RWPE2 (cell line): ENCODE measurements around the gene GOLGA5.
A peak's percentile ranks its signal among the peaks of the same experiment; 100 is the strongest.

Experiments
- ATAC-seq: fragments of 200-7000 bp; cut with Tn5 transposase; 3 replicates; pipeline ENCODE4 v1.9.1; 2021; ENCODE audit warnings: low read depth
- DNase-seq: peaks from one replicate; pipeline ENCODE4 v3.0.0-alpha.2; 2020; ENCODE audit warnings: low spot score
- H3K27ac ChIP-seq: fragments of 450-650 bp; 2 replicates; pipeline ENCODE4 v1.5.1; 2017; ENCODE audit warnings: mild to moderate bottlenecking; ENCODE audit not compliant: poor library complexity, severe bottlenecking
- H3K27me3 ChIP-seq: fragments of 250-450 bp; sonication (Bioruptor Pico); 2 replicates; pipeline ENCODE4 v1.5.1; 2021; ENCODE audit warnings: mild to moderate bottlenecking, moderate library complexity; ENCODE audit not compliant: insufficient read depth, poor library complexity, severe bottlenecking
- H3K36me3 ChIP-seq: fragments of 250-450 bp; sonication (Bioruptor Pico); 2 replicates; pipeline ENCODE4 v1.5.1; 2020; ENCODE audit warnings: low read depth, mild to moderate bottlenecking, moderate library complexity
- H3K4me1 ChIP-seq: fragments of 250-450 bp; sonication (Bioruptor Pico); 2 replicates; pipeline ENCODE4 v1.5.1; 2021; ENCODE audit warnings: mild to moderate bottlenecking, moderate library complexity; ENCODE audit not compliant: insufficient read depth, poor library complexity, severe bottlenecking
- H3K4me3 ChIP-seq: fragments of 250-450 bp; sonication (Bioruptor Pico); 2 replicates; pipeline ENCODE4 v1.5.1; 2021; ENCODE audit warnings: mild to moderate bottlenecking, moderate library complexity; ENCODE audit not compliant: severe bottlenecking
- H3K9me3 ChIP-seq: fragments of 250-450 bp; sonication (Bioruptor Pico); 2 replicates; pipeline ENCODE4 v1.5.1; 2021; ENCODE audit warnings: mild to moderate bottlenecking, moderate library complexity; ENCODE audit not compliant: severe bottlenecking
- TF ChIP-seq, protein P1 (sequence below): fragments of 450-650 bp; IDR thresholded peaks from one replicate; pipeline ENCODE4 v1.5.1; 2017; ENCODE audit warnings: mild to moderate bottlenecking, moderate library complexity; ENCODE audit not compliant: poor library complexity, severe bottlenecking

The GOLGA5 gene

DNA sequence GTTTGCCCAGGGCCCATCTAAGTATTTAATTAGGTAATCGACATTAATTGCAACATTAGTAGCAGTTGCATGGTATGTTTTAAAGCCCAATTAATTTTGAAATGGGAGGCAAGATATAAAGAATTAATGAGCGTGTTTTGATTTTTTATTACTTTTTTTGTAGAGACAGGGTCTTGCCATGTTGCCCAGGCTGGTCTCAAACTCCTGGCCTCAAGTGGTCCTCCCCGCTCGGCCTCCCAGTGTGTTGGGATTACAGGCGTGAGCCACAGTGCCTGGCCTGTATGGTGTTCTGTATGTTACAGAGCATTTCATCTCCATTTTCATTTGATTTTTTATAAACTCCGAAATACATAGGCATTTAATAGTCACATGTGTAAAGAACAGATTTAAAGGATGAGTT lies 856 bp downstream of the GOLGA5 start:
- Histone ChIP-seq H3K4me3 (peak overlapping the region; percentile 64), H3K36me3 (peaks cover 24% of the 10 kb centered on the region), H3K4me1 (peaks cover 15% of the 10 kb centered on the region), H3K27me3 (no peaks in the 10 kb centered on the region), H3K9me3 (no peaks in the 10 kb centered on the region), H3K27ac (peak overlapping the region; percentile 54)
- ATAC-seq (no peak), DNase-seq (no peak)
- TF ChIP-seq, protein P1, sequence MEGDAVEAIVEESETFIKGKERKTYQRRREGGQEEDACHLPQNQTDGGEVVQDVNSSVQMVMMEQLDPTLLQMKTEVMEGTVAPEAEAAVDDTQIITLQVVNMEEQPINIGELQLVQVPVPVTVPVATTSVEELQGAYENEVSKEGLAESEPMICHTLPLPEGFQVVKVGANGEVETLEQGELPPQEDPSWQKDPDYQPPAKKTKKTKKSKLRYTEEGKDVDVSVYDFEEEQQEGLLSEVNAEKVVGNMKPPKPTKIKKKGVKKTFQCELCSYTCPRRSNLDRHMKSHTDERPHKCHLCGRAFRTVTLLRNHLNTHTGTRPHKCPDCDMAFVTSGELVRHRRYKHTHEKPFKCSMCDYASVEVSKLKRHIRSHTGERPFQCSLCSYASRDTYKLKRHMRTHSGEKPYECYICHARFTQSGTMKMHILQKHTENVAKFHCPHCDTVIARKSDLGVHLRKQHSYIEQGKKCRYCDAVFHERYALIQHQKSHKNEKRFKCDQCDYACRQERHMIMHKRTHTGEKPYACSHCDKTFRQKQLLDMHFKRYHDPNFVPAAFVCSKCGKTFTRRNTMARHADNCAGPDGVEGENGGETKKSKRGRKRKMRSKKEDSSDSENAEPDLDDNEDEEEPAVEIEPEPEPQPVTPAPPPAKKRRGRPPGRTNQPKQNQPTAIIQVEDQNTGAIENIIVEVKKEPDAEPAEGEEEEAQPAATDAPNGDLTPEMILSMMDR = no peak

DNA sequence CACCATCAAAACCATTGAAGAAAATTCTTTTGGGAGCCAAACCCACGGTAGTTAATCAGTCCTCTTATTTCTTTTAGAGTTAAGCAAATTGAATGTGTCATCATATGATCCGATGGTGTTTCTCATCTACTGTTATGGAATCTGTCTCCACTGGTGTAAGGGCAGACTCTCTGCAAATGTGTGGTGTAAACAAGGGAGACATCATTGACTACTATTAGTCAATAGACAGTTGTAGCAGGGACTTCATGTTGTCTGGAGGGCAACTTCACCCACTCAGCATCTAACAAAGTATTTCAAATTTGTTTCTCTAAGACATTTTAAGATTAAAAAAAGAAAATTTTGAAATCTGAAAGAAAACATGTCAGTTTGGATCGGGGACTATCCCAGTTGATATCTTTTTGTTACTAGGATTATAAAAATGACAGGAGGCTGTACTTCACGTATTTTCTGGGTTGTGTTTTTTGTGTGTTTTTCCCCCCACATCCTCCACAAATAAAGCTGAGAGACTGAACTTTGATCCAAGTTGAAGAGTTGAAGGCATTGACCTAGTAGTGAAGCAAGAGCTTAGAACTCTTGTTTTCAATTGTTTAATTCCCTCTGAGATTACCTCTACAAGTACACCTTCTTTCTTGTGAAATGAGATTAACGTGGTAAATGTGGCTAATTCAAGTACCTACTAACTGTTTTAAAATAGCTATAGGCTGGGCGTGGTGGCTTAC lies 4.0 kb downstream of the GOLGA5 start:
- no peak for ATAC-seq
- TF ChIP-seq, protein P1 = no peak
- no peak overlapping the region for H3K4me3 ChIP-seq
- no peaks in the 10 kb centered on the region for H3K27me3 ChIP-seq
- no peaks in the 10 kb centered on the region for H3K9me3 ChIP-seq
- H3K27ac ChIP-seq = no peak overlapping the region
- peaks cover 55% of the 10 kb centered on the region for H3K36me3 ChIP-seq
- no peak for DNase-seq
- H3K4me1 ChIP-seq = peaks cover 17% of the 10 kb centered on the region

DNA sequence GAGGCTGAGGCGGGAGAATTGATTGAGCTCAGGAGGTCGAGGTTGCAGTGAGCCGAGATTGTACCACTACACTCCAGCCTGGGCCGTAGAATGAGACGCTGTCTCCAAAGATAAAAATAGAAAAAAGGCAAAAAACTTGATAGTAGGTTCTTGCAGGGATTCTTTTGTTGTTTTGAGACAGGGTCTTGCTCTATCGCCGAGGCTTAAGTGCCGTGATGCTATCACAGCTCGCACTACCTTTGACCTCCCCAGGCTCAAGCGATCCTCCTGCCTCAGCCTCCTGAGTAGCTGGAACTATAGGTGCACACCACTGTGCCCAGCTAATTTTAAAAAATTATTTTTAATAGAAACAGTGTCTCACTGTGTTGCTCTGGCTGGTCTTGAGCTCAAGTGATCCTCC lies 4.7 kb downstream of the GOLGA5 start:
- DNase-seq (no peak), ATAC-seq (no peak)
- Histone ChIP-seq H3K9me3 (no peaks in the 10 kb centered on the region), H3K36me3 (peaks cover 63% of the 10 kb centered on the region), H3K4me3 (no peak overlapping the region), H3K27me3 (no peaks in the 10 kb centered on the region), H3K27ac (no peak overlapping the region), H3K4me1 (peaks cover 11% of the 10 kb centered on the region)
- TF ChIP-seq, protein P1 = no peak

DNA sequence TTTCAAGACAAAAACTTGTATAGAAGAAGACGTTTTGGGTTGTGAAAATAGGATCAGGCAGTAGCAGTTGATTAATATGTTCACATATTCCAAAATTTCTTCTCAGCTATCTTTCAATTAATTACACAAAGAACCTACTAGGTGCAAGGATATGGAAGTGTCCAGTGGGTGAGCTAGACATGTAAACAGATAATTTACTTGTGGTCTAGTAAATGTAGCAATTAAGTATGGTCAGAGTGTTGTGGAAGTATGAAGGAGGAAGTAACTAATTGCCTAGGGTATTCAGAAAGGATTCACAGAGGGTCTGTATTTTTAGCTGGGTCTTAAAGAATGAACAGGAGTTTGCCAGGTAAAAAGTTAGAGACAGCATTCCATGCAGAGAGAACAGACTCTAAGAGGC lies 5.9 kb downstream of the GOLGA5 start:
- H3K4me3 ChIP-seq = no peak overlapping the region
- no peaks in the 10 kb centered on the region for H3K27me3 ChIP-seq
- no peaks in the 10 kb centered on the region for H3K9me3 ChIP-seq
- H3K36me3 ChIP-seq = peaks cover 72% of the 10 kb centered on the region
- H3K27ac ChIP-seq = no peak overlapping the region
- ATAC-seq = no peak
- peaks cover 11% of the 10 kb centered on the region for H3K4me1 ChIP-seq
- DNase-seq = no peak
- TF ChIP-seq, protein P1 = no peak

DNA sequence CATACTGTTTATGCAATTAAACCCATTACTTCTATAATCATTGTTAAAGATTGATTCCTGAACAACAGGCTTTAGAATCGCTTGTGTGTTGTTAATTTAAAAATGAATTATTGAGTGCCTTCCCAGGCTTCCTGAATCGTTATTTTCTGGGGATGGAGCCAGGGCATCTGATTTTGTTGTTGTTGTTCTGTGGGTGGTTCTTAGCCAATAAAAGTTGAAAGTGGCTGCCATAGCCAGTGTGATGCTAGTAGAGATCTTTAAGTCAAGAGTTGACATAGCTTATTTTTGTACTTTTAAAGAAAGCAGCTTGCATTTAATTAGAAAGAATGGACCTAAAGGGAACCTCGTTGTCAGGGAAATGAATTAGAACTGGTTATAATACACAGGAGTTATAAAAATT lies 6.4 kb downstream of the GOLGA5 start:
- DNase-seq = no peak
- Histone ChIP-seq H3K4me3 (no peak overlapping the region), H3K4me1 (peaks cover 8% of the 10 kb centered on the region), H3K27ac (no peak overlapping the region), H3K27me3 (no peaks in the 10 kb centered on the region), H3K36me3 (peaks cover 77% of the 10 kb centered on the region), H3K9me3 (no peaks in the 10 kb centered on the region)
- TF ChIP-seq, protein P1 = no peak
- no peak for ATAC-seq
